Adrenal gland (tissue), 5 donors: Measurements from ENCODE around the gene EXOC6B.

Experiments used
- POLR2A ChIP-seq, 2 donors: fragments of 450-650 bp; IDR thresholded peaks; one replicate each; pipeline ENCODE4 v1.6.1; 2017; ENCODE audit warnings: antibody characterized with exemption in 2 of 2, mild to moderate bottlenecking in 2 of 2, moderate library complexity in 1 of 2
- TF ChIP-seq, protein P1 (sequence below), 6 experiments: fragments of 450-650 bp in 4 of 6; fragments of 200-600 bp in 2 of 6; sonication (generic) in 1 of 6; IDR thresholded peaks; 1 replicate in 5 of 6; 2 replicates in 1 of 6; pipeline versions ENCODE4 v1.5.1 to v1.8.0; 2016 to 2021; ENCODE audit warnings: antibody characterized with exemption in 6 of 6, mild to moderate bottlenecking in 2 of 6, moderate library complexity in 1 of 6
- donor health status: DM: no; HTN: no; CAD: no.

DNA sequence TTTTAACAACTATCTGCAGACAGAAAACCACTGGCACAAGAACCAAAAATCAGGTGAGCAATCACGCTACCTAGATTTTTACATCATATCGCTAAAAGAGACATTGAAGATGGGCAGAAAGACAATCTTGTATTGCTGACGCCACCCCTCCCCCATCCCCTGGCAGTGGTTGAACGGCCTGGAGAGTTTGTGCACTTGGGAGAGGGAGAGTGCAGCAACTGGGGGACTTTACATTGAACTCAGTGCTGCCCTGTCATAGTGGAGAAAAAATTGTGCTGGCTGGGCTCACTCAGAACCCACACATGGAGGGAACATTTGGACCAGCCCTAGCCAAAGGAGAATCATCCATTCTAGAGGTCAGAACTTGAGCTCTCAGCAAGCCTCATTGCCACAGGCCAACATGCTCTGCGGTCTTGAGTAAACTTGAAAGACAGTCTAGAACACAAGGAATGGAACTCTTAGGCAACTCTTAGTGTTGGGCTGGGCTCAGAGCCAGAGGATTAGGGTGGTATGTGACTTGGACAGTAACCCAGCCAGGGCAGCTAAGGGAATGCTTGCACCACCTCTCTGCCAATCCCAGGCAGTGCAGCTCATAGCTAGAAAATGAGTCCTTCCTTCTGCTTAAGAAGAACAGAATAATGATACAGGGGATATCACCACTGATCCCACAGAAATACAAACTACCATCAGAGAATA is 458.2 kb downstream of the EXOC6B start:
- TF ChIP-seq, protein P1, sequence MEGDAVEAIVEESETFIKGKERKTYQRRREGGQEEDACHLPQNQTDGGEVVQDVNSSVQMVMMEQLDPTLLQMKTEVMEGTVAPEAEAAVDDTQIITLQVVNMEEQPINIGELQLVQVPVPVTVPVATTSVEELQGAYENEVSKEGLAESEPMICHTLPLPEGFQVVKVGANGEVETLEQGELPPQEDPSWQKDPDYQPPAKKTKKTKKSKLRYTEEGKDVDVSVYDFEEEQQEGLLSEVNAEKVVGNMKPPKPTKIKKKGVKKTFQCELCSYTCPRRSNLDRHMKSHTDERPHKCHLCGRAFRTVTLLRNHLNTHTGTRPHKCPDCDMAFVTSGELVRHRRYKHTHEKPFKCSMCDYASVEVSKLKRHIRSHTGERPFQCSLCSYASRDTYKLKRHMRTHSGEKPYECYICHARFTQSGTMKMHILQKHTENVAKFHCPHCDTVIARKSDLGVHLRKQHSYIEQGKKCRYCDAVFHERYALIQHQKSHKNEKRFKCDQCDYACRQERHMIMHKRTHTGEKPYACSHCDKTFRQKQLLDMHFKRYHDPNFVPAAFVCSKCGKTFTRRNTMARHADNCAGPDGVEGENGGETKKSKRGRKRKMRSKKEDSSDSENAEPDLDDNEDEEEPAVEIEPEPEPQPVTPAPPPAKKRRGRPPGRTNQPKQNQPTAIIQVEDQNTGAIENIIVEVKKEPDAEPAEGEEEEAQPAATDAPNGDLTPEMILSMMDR (IDR thresholded peaks at IDR 0.05) = peak in 2 of 6 experiments; percentile 28 to 42
- TF ChIP-seq POLR2A (IDR thresholded peaks at IDR 0.05) = no peak
